GM12891 (cell line): ENCODE results near the gene TNPO1.

ENCODE experiments used
- POLR2A ChIP-seq: IDR thresholded peaks from 2 replicates; pipeline ENCODE4 v1.6.1; 2011; ENCODE audit warnings: low read depth, low read length, control low read depth
- POLR2AphosphoS5 ChIP-seq: IDR thresholded peaks from 2 replicates; pipeline ENCODE4 v1.6.1; 2011; ENCODE audit warnings: low read depth, low read length, control low read depth
- SPI1 ChIP-seq: IDR thresholded peaks from 2 replicates; pipeline ENCODE4 v1.6.1; 2011; ENCODE audit warnings: low read depth, low read length, control low read depth
- TAF1 ChIP-seq: IDR thresholded peaks from 2 replicates; pipeline ENCODE4 v1.6.1; 2011; ENCODE audit warnings: low read depth, low read length, control low read depth

DNA sequence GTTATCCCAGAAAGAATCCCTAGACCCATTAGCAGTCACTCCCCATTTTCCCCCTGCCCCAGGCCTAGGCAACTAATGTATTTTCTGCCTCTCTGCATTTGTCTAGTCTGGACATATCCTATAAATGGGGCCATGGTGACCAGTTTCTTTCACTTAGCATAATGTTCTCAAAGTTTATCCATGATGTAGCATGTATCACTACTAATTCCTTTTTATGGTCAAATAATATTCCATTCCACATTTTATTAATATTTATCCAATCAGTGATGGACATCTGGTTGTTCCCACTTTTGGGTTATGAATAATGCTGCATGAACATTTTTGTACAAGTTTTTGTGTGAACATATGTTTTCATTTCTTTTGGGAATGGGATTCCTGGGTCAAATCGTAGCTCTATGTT, 140.9 kb downstream of the TNPO1 start:
- TF ChIP-seq POLR2A: no peak
- no peak for TF ChIP-seq TAF1
- TF ChIP-seq POLR2AphosphoS5: no peak
- no peak for TF ChIP-seq SPI1
